K562 (cell line): ENCODE results near the gene CHCHD6. TPM values are rescaled to one million over a fixed set of nuclear protein-coding genes. Genes with fewer than 3 reads are reported as not detected.

ENCODE experiments used
- CBX8 ChIP-seq: fragments of 200-600 bp; sonication (generic); IDR thresholded peaks from 2 replicates; pipeline ENCODE4 v1.6.1; 2012; ENCODE audit warnings: borderline replicate concordance, mixed run types, low read depth, mild to moderate bottlenecking, moderate library complexity, mixed read lengths, low read length, control low read depth, inconsistent platforms; ENCODE audit not compliant: poor library complexity, severe bottlenecking; ENCODE audit errors: extremely low read depth
- CC2D1A ChIP-seq: fragments of 450-650 bp; IDR thresholded peaks from 2 replicates; pipeline ENCODE4 v1.6.1; 2017; ENCODE audit warnings: mild to moderate bottlenecking
- CREB3L1 ChIP-seq: fragments of 450-650 bp; IDR thresholded peaks from 2 replicates; pipeline ENCODE4 v1.6.1; 2014; ENCODE audit warnings: low read depth, mild to moderate bottlenecking, moderate library complexity, borderline replicate concordance
- EP300 ChIP-seq: IDR thresholded peaks from 2 replicates; pipeline ENCODE4 v1.6.1; 2012; ENCODE audit warnings: low read length, improper control_type of control experiment
- HNRNPUL1 ChIP-seq: fragments of 200-400 bp; formaldehyde crosslinking; IDR thresholded peaks from 2 replicates; pipeline ENCODE4 v1.6.1; 2017; ENCODE audit warnings: low read length
- KDM5B ChIP-seq: fragments of 200-600 bp; sonication (generic); IDR thresholded peaks from 2 replicates; pipeline ENCODE4 v1.6.1; 2012; ENCODE audit warnings: low read depth, mild to moderate bottlenecking, moderate library complexity, low read length, control low read depth, inconsistent platforms; ENCODE audit not compliant: insufficient replicate concordance
- KLF10 ChIP-seq: fragments of 250-450 bp; sonication (Bioruptor Pico); IDR thresholded peaks from 2 replicates; pipeline ENCODE4 v1.6.1; 2021; ENCODE audit warnings: matching md5 sums
- MAZ ChIP-seq, 2 experiments: fragments of 450-650 bp in 1 of 2; sonication (generic) in 1 of 2; formaldehyde crosslinking; IDR thresholded peaks in 1 of 2; conservative IDR thresholded peaks in 1 of 2; 2 replicates each; pipeline versions ENCODE4 v1.4.0 to v1.5.0; 2020; ENCODE audit warnings: mild to moderate bottlenecking in 1 of 2, missing genetic modification reagents in 1 of 2
- MCM2 ChIP-seq: fragments of 450-650 bp; IDR thresholded peaks from 2 replicates; pipeline ENCODE4 v1.6.1; 2017; ENCODE audit warnings: low read depth, mild to moderate bottlenecking
- NCOA4 ChIP-seq: fragments of 450-650 bp; IDR thresholded peaks from 2 replicates; pipeline ENCODE4 v1.6.1; 2018; ENCODE audit warnings: mild to moderate bottlenecking; ENCODE audit not compliant: partially characterized antibody
- POLR2G ChIP-seq: fragments of 200-400 bp; formaldehyde crosslinking; IDR thresholded peaks from 2 replicates; pipeline ENCODE4 v1.6.1; 2017; ENCODE audit warnings: low read depth, mild to moderate bottlenecking, antibody characterized with exemption, low read length, moderate library complexity
- RERE ChIP-seq: sonication (generic); formaldehyde crosslinking; IDR thresholded peaks from 2 replicates; pipeline ENCODE4 v1.8.0; 2023; ENCODE audit warnings: missing genetic modification reagents, mild to moderate bottlenecking, borderline replicate concordance
- SAFB2 ChIP-seq: fragments of 200-400 bp; formaldehyde crosslinking; IDR thresholded peaks from 2 replicates; pipeline ENCODE4 v1.6.1; 2018; ENCODE audit warnings: borderline replicate concordance, low read length, low read depth, moderate library complexity; ENCODE audit not compliant: severe bottlenecking
- SP2 ChIP-seq: IDR thresholded peaks from 2 replicates; pipeline ENCODE4 v1.6.1; 2011; ENCODE audit warnings: mild to moderate bottlenecking, low read depth, low read length, moderate library complexity; ENCODE audit not compliant: poor library complexity, severe bottlenecking; ENCODE audit errors: extremely low read depth
- SRSF1 ChIP-seq: fragments of 200-400 bp; formaldehyde crosslinking; IDR thresholded peaks from 2 replicates; pipeline ENCODE4 v1.6.1; 2017; ENCODE audit warnings: mild to moderate bottlenecking, low read depth, low read length, moderate library complexity
- ZC3H4 ChIP-seq: sonication (generic); formaldehyde crosslinking; IDR thresholded peaks from 2 replicates; pipeline ENCODE4 v1.9.0; 2021; ENCODE audit warnings: missing genetic modification reagents, borderline replicate concordance
- ZNF212 ChIP-seq: fragments of 450-650 bp; formaldehyde crosslinking; IDR thresholded peaks from 2 replicates; pipeline ENCODE4 v1.4.0; 2020; ENCODE audit warnings: mild to moderate bottlenecking
- ZNF354B ChIP-seq: fragments of 250-450 bp; sonication (Bioruptor Pico); IDR thresholded peaks from 2 replicates; pipeline ENCODE4 v1.4.0; 2020
- polyA plus RNA-seq, 8 experiments: library from polyadenylated mRNA; depleted of rRNA in 4 of 8; stranded (reverse) in 5 of 8; unstranded in 3 of 8; fragments of >200 nt; fragmentation: Nextera tagmentation in 2 of 8; fragmentation: Illumina TruSeq in 1 of 8; extraction: Ambion mirVana in 2 of 8; extraction: Trizol in 1 of 8; gene quantifications; 2 replicates each; pipeline versions ENCODE4 v1.2.1 to v1.2.3, GENCODE V29; 2011 to 2014; ENCODE audit warnings: inconsistent platforms in 1 of 8, missing spikeins in 1 of 8
- total RNA-seq, 7 experiments: library from RNA; depleted of rRNA in 6 of 7; stranded (reverse); fragments of >200 nt in 6 of 7; fragmentation: Illumina TruSeq in 2 of 7; extraction: Trizol in 2 of 7; gene quantifications; 2 replicates each; pipeline versions ENCODE4 v1.2.1 to v1.2.3, GENCODE V29; 2011 to 2021; ENCODE audit warnings: low replicate concordance in 1 of 7
- TF ChIP-seq, protein P1 (sequence below): fragments of 250-450 bp; sonication (Bioruptor Pico); IDR thresholded peaks from 2 replicates; pipeline ENCODE4 v1.5.0; 2020; ENCODE audit warnings: mild to moderate bottlenecking

The CHCHD6 gene
- total and polyA plus RNA-seq, 9 of the 15 experiments (the other 6 are each of a cell fraction or from before 2014, with no cell fraction given) = 4.6 to 18.6 (median 10.9) TPM

- TF ChIP-seq CBX8 (no peak), POLR2G (peak; percentile 46), ZNF354B (CRISPR knock-in tag) (no peak), MCM2 (no peak), SRSF1 (no peak), SAFB2 (no peak), CC2D1A (no peak; the same call in 1 of the 2 replicates), KDM5B (no peak), SP2 (no peak), KLF10 (CRISPR knock-in tag) (no peak), HNRNPUL1 (no peak), CREB3L1 (no peak), MAZ (CRISPR knock-in tag; conservative IDR thresholded peaks at IDR 0.05 in 1 of 2, IDR thresholded peaks at IDR 0.05 in 1 of 2) (no peak; a peak in 1 of 4 replicates), ZC3H4 (no peak), NCOA4 (no peak), EP300 (peak; percentile 98), RERE (CRISPR knock-in tag) (no peak), ZNF212 (no peak)
- TF ChIP-seq, protein P1, sequence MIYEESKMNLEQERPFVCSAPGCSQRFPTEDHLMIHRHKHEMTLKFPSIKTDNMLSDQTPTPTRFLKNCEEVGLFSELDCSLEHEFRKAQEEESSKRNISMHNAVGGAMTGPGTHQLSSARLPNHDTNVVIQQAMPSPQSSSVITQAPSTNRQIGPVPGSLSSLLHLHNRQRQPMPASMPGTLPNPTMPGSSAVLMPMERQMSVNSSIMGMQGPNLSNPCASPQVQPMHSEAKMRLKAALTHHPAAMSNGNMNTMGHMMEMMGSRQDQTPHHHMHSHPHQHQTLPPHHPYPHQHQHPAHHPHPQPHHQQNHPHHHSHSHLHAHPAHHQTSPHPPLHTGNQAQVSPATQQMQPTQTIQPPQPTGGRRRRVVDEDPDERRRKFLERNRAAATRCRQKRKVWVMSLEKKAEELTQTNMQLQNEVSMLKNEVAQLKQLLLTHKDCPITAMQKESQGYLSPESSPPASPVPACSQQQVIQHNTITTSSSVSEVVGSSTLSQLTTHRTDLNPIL (CRISPR knock-in tag) = no peak
Measured at GRCh38 chr3:126911162-126912026, 207.4 kb downstream of the CHCHD6 start (continued).
